NCI-H2107 (cell line): ENCODE data around the gene MTRR.
"Not testable (repeated sequence)": the region's sequence is repeated elsewhere in the genome, so short reads cannot be mapped to it uniquely, and the experiment has no call there.

Experiments
- DNase-seq: peaks from one replicate; lab custom pipeline; 2025; lab: John Stamatoyannopoulos, UW

Gene MTRR

DNA sequence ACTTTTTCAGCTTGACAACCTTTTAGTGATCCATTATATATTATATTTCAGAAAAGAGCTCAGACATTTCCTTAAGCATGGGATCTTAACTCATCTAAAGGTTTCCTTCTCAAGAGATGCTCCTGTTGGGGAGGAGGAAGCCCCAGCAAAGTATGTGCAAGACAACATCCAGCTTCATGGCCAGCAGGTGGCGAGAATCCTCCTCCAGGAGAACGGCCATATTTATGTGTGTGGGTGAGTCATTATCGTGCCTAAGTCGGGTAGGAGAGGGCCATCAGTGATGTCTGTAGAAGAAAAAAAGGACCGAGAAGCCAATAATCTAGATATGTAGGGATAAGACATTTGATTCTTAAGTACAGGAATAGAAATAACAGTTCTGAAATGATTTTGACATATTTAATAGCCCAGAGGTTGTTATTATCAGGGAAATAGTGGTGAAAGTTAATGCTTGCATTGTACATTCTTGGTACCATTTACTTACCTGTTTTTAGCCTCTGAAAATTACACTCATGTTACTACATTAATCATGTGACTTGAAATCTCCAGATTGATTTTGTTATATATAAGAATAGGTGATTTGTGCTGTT is 28.2 kb downstream of the MTRR start:
- DNase-seq, result no peak

DNA sequence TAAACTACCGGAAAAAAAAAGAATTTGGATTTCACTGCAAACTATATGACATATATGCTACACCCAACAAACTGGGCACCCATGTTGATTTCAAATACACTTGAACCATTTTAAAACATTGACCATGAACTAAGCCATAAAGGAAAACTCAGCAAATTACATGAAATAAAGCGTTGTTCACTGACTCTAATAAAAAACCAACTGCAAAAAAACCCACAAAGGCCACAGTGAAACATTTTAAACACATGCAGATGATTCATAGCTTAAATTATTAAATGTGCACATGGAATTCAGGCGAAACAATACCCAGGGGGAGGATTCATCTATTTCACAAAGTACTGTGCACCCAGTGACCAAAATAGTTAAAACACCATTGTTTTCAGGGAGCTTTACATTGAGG is 33.3 kb downstream of the MTRR start:
- DNase-seq, result no peak

DNA sequence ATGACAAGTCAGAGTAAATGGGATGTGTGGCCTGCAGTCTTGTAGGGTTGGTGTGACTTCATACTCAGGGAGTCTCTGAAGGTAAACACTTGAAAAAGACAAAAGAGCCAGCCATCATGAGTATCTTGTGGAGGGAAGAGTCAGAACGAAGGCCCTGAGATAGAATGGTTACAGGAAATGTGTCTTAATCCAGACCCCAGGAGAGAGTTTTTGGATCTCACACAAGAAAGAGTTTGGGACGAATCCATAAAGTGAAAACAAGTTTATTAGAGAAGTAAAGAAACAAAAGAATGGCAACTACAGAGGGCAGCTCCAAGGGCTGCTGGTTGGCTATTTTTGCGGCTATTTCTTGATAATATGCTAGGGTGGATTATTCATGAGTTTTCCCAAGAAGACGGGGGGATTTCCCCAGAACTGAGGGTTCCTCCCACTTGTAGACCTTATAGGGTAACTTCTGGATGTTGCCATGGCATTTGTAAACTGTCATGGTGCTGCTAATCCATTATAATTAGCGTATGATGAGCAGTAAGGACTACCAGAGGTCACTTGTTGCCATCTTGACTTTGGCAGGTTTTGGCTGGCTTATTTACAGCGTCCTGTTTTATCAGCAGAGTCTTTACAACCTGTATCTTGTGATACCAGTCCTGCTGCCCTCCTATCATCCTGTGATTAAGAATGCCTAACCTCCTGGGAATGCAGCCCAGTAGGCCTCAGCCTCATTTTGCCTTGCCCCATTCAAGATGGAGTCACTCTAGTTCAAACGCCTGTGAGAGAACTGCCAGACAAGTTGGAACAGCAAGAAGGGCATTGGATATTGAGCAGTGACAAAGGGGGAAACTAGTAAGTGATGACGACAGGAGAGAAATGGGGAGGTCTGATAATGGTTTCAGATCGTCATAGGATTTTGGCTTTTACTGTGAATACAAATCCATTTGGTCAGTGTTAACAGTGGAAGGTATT is 34.0 kb downstream of the MTRR start:
- DNase-seq, result no peak

DNA sequence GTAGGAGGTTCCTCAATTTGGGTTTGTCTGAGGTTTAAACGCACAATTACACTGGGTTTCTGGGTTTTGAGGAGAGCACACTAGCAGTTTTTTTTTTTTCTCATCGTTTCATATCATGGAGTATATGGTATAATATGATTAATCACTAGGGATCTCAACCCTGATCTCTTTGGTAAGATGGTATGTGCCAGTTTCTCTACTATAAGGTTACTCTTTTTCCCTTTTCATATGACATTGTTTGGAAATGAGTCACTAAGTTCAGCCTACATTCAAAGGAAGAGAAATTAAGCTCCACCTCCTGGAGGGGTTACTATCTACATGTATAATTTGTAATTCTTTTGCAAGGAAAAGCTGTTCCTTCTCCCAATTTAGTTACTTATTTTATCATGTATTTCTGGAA is 35.2 kb downstream of the MTRR start:
- no peak for DNase-seq

DNA sequence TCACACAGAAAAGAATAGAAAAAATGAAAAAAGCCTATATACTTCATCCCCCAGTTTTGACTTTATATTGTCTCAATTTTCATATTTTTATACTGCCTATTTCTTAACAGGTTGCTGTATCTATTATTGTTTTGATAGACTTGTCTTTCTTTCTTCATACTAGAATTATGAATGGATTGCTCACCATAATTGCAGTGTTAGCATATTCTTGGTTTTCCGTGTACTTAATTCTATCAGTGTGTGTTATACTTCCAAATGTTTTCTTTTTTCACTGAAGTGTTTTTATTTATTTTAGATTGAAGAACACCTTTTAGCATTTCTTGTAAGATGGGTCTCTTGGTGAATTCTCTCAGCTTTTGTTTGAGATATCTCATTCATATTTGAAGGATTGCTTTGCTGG is 38.7 kb downstream of the MTRR start:
- no peak for DNase-seq

DNA sequence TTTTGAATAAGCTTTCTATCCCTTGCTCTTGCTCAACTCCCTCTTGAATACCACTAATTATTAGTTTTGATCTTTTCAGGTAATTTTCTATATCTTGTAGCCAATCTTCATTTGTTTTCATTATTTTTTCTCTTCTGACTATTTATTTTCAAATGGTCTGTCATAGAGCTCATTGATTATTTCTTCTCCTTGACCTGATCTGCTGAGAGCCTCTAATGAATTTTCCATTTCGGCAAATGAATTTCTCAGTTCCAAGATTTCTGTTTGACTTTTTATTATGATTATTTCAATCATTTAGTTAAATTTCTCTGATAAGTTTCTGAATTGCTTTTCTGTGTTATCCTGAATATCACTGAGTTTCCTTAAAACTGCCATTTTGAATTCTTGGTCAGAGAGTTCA is 39.4 kb downstream of the MTRR start:
- DNase-seq, result no peak

DNA sequence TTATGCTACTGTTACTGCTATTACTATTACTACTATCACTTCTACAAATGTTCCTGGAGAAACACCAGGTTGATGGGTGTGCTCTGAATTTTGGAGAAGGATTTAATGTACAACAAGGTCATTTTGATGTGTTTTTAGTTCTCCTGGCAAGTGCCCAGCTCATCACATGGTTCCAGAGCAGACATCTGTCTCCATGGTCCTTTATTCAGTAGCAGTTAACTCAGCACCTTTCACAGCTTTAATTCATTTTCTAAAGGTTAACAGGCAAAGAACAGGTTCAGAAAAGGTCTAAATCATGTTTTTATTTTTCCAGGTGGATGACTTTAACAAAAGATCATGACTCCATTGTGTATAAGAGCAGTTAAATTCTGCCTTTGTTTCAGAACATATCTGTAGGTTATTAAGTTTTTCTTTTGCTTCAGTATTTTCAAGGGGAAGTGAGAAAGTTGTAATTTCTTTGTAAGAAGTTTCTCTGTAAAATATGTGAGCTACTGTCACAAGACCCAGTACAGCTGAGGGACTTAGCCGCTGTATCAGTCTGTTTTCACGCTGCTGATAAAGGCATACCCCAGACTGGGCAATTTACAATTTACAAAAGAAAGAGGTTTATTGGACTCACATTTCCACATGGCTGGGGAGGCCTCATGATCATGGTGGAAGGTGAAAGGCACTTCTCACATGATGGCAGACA is 41.9 kb downstream of the MTRR start:
- no peak for DNase-seq

DNA sequence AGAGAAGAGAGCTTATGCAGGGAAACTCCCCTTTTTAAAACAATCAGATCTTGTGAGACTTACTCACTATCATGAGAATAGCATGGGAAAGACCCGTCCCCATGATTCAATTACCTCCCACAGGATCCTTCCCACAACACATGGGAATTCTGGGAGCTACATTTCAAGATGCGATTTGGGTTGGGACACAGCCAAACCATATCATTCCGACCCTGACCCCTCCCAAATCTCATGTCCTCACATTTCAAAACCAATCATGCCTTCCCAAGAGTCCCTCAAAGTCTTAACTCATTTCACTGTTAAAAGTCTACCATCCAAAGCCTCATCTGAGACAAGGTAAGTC is 42.5 kb downstream of the MTRR start:
- not testable (repeated sequence) for DNase-seq

DNA sequence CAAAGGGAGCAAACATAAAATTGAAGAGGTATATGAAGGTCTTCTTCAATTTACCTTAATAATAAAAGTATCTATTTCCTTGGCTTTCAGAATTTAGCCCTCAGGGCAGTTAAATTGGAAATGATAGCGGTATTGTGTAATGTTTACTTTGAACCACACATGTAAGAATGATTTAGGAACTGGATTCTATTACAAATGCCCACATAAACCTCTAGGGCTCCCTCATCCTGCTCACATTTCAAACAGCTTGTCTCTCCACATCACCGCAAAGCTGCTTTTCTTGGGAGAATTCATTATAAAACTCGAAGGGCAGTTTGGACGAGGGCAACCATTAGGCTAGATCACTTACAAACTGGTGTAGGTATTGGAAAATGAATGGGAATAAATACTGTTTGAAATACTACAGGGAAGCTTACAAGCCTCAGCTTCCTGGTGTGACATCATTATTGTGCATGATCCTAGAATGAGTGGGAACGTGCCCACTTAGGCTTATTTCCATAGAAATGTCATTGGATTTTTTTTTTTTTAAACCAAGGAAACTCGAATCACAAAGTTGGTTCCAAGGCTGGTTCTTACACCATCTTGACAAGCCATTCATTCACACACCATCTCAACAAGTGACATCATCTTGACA is 47.3 kb downstream of the MTRR start:
- DNase-seq, result peak; percentile 47

DNA sequence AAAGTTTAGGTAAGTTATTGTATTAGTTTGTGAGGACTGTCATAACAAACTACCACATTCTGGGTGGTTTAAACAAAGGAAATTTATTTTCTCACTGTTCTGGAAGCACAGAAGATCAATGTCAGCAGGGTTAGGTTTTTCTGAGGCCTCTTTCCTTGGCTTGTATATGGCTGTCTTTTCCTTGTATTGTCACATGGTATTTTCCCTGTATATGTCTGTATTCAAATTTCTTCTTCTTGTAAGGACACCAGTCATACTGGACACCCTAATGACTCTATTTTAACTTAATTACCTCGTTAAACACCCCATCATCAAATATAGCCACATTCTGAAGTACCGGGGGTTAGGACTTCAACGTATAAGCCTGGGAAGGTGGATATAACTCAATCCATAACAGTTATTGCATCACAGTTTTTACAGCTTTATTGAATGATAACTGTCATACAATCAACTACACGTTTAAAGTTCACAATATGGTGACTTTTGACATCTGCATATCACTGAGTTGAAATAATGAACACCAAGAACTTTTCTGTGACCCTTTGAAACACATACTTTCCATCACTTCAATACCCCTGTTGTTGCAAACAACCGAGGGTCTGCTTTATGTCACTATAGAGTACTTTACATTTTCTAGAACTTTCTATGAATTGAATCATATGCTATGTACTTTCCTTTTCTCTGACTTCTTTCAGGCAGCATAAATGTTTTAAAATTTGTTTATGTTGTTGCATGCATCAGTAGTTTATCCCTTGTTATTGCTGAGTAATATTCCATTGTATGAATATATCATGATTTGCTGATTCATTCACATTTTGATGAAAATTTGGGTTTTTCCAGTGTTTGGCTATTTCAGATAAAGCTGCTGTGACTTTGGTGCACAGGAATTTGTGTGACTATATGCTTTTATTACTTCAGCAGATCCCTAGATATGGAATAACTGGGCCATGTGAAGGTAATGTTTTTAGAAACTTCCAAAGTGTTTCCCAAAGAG is 48.5 kb downstream of the MTRR start:
- DNase-seq, result no peak

DNA sequence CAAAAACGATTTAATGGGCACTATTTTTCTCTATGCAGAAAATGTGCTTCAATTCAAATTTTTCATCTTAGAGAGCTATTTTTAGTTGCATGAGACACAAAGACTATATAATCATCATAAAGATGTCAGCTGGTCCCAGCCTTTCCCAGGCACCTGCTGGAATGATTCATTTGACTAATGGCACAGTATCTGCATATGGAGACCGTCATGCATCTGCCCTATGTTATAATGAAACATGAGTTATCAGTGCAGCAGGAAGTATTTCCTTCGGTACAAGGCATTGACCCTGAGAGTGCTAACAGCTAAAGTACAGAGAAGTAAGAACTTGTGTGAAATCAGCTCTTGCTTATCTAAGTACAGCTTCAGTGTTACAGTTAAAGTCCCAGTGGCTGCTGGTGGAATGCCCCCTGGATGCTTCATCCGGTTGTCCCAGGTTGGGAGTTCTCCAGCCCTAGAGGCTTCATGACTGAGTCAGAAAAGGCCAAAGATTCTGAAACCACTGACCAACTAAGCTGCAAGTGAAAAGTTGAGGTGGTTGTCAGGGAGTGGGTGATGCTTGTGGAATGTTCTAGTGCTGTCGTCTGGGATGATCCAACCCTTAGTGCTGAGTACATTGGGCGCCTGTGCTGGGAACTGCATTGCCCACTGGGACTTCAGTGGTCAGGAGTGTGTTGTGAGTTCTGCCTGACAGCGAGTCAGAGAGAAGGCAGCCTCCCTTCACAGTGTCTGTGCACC is 57.2 kb downstream of the MTRR start:
- DNase-seq, result no peak

DNA sequence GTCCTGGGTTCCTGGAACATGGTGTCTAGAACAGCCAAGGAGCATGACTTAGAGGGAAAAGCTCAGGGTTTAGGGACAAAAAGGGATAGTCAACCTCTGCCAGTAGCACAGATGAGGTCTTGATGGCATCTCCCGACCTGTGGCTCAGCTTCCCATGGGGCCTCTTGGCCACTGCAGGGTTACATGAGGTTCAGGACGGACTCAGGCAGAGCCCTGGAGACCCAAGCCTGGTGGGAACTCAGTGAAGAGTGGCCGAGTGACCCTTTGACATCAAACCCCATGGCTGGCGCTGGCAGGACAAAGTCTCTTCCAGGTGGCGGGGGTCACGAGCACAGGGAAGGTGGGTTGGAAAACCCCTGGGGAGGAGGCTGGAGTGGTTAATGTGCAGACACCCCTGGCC is 57.8 kb downstream of the MTRR start:
- DNase-seq, result no peak

DNA sequence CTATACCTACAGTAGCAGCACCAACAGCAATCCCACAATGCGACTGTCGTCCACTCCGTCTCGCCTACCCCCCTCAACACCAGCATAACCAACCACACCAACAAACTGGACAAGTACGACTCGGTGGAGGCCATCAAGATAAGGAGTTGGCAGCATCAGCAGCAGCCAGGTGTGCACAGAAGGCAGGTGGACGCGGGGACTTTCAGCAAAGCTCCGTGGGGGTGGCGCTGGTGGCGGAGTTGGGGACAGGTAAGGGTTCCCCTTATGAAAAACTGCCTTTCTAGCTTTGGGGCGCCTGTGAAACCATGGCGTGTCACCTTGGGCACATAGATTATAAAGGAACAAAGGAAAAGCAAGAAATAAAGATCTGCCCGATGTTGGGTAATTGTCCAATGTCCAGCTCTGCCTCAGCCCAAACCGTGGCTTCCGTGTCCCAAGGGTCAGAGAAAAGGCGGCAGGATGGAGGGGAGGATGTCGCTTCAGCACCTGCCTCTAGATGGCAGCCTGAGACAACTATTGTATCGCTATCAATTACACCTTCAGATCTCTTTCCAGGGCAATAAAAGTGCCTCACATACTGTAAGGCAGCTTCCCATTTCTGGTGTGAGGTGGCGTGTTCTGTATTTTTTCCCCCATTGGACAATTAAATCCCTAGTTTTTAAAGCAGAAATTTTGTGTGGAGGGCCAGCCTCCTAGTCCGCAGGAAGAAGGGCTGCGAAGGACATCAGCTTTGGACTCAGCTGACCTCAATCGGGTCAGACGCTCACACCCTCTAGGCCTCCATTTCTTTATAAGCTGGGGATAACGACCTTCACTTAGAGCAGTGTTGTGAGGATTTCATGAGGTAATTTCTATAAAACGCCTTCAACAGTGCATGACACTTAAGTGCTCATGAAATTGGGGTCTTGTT is 58.8 kb downstream of the MTRR start:
- DNase-seq, result peak; percentile 65

DNA sequence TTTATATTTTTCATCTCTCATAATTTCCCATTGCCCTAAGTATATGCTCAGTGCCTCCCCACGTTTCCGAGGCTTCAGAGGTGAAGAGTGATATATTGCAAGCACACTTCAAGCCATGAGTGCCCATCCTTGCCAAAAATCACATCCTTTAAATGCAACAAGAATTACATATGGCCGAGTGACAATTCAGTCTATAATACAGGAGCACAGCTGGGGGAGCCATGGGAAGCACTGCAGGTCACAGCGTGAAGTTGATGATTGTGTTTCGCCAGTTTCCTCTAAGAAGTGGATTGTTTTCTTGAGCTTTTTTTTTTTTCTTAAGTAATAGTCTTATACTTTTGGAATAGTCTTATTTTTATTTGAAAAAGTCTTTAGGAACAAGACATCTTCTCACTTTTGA is 61.1 kb downstream of the MTRR start:
- no peak for DNase-seq

DNA sequence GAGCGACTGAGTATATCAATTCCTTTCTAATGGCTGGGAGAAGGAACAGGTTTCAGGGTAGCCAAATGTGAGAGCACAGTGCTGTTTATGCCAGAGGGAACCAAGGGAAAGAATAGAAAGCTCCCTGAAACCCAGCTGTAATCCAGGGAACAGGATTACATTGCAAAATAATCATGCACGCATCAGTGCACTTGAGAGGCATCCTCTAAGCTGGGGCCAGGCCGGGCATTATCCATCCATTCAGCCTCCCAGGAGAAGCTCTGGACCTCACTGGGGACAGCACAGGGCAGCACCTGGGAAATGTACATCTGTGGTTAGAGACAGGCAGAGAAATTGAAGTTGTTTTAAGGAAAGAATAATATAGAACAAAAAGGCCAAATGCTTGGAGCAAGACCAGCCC is 72.7 kb downstream of the MTRR start:
- DNase-seq, result peak; percentile 30

DNA sequence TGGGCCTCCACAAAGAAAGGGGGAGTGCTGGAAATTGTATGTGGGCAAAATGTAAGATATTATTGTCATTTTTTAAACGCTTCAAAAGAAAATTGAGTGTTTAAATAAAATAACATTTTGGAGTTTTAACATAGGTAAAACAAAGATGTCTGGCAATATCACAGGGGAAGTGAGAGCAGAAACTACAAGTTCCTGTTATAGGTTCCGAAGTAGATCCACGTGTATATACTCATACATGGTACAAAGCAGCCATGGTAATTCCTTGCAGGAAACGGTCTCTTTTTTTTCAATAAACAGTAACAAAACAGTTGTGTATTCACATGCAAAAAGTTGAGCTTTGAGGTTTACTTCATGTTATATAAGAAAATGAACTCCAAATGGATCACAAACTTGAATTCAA is 78.4 kb downstream of the MTRR start:
- no peak for DNase-seq
